Activated T-cell treated with anti-CD3 and anti-CD28 coated beads, Interleukin-2, amount 50 U/mL, for 1 hour (primary cell): ENCODE results near the gene CHORDC1.

Experiments
- DNase-seq: peaks from one replicate; pipeline ENCODE4 v3.0.0-alpha.2; 2020

The CHORDC1 gene

DNA sequence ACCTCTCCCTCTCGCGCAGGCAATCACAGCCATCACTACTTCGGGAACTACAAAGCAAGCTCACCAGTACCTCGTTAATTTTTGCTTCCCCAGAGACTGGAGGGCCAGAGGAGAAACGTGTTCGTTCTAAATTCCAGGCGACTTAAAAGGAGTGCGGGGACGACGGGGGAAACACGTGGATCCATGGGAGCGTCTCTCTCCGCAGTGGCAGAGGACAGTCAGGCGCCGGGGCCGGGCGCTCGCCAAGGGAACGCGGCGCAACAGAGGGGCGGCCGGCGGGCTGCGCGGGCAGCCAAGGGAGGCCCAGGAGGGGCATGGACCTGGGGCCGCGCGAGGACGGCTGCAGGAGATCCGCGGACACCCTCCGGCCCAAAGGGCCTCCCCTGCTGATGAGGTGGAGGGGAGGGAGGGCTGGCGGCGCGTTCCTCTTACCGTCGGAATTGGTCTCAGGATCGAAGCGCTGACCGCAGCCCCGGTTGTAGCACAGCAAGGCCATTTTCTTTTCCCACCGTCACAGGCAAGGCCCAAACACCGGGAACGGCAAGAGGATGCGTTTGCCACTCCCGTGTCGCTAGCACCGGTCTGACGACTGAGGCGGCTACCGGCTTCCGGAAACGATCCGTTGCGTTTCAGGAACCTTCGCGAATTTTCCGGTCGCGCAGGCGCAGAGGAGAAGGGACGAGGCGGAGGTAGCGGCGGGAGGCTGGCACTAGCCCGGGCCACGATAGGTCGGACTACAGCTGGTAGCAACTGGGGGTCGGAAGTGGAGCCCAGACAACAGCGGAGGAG, at the start of gene CHORDC1:
Gene CHORDC1 (minus strand): TSS at position 591 of the 789 bp plus-strand sequence. CDS start 95 bp downstream, at position 496.
- DNase-seq, result peak; percentile 91

DNA sequence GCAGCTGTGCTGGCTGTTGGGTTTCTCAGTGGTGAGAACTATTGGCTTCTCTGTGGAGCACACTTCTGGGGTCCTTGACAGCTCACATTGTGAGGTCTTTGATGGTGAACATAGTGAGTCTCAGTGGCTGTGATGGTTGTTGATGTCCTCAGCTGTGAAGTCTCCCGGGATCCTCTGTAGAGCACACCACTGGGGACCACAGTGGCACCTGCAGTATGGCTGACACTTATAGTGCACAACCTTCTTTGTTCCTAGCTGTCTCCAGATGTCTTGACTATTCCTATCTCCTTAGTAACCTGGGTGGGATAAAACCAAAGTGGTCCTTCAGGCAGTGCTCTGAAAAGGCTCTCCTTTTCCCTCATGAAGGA, 34.3 kb upstream of the CHORDC1 start:
- DNase-seq, result no peak

DNA sequence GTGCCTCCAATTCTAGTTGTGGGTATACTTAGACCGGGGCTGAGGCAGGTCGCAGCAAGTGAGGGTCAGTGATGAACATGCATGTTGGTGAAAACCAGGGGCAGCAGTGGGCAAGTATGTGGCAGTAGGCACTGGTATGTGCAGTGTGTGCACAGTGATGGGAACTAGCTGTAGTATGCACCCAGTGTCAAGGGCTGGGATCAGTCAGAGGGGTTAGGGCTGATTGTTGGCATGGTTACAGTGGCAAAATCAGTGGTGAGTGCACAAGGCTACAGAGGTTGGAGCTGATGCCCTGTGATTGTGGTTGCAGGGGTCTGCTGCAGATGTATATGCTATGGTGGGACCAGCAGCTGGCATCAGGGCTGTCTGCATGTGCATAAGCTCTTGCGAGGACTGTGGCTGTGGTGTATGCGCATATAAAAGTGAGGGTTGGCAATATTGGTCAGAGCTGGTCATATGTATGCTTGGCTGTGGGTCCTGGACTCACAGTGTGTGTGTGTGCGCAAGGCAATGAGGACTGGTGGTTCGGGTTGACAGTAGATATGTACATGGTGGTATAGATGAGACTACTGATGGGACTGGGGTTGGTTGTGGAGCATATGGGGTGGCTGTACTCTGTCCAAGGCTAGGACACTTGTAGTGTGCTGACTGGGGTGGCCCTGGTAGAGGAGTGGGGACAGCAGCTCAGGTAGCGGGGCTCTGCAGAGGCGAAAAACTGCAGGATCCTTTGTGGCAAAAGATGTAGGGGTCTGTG, 33.7 kb upstream of the CHORDC1 start:
- DNase-seq, result no peak

DNA sequence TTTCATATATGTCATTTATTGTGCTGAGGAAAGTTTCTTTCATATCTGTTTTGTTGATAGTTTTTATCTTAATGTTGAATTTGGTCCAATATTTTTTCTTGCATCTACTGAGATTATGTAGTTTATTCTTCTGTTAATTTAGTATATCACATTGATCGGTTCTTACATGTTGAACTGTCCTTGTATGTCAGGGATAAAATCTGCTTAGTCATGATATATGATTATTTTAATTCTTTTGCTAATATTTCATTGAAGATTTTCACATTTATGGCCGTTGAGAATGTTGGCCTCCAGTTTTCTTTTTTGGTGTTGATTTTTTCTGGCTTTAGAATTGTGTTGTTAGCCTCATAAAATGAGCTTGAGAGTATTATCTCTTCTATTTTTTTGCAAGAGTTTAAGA, 31.2 kb upstream of the CHORDC1 start:
- no peak for DNase-seq

DNA sequence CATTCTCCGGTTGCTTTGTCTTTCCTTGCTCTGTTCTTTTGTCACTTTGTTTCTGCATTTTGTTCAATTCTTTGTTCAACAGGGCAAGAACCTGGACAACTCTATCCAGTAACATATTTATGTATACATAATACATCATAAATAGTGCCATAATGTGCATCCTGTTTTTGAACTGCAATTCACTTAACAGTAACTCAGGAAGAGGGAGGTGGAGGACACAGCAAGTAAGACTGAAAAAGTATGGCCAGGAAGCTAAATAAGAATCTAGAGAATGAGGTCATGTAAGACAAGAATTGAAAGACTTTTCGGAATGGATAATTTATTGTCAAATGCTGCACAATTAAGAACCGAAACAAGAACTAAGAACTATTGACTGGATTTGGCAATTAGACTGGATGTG, 29.2 kb upstream of the CHORDC1 start:
- DNase-seq, result no peak

DNA sequence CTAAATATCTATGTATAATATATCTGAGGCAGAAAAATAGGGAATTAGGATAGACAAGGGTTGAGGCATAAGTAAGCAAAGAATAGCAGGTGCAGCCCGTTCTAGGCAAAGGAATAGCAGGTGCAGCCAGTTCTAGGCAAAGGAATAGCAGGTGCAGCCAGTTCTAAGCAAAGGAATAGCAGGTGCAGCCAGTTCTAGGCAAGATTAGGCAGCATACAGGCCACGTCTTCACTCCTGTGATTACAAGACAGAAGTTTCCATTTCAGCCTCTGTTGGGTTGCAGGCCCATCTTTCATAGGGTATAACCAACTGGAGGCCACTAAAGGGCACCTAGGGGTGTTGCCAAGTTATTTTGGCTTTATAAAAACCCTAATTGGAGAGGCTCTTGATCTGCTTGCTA, 28.8 kb upstream of the CHORDC1 start:
- DNase-seq, result no peak

DNA sequence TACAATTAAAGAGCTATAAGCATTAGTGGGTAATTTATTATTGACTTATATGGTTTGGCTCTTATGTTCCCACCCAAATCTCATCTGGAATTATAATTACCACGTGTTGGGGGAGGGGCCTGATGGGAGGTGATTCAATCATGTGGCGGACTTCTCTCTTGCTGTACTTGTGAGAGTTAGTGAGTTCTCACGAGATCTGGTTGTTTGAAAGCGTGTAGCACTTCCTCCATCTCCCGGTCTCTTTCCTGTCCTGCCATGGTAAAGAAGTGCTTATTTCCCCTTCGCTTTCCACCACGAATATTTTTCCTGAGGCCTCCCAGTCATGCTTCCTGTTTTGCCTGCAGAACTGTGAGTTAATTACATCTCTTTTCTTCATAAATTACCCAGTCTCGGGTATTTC, 28.1 kb upstream of the CHORDC1 start:
- no peak for DNase-seq

DNA sequence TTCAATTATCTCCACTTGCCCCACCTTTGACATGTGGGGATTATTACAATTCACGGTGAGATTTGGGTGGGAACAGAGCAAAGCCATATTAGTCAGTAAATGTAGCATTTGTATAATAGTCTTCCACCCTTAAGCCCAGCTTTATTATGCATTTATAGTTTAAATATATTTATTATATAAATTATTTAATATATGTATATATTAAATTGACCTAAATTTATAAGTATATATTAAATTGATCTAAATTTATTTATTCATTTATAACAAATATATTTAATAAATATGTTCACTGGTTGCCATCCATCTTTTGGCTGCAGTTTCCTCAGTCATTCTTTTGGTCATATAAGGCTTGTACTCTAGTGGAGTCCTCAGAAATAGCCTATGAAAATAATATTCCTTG, 23.6 kb upstream of the CHORDC1 start:
- no peak for DNase-seq

DNA sequence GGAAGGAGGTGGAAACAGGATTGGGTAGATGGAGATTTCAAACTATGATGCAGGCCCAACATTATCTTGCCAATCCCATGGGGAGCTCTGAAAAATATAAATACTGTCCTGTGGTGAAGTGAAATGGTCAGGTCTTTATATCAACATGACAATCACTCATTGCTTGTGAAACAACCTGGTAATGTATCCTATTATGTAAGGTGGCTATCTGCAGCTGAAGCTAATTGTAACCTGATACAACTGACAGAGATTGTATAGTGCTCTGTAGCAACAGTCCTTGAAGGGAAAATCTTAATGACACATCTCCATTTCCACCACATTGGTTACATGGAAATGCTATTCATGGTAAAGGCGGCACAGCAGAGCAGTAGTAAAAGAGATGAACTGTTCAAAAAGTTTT, 20.7 kb upstream of the CHORDC1 start:
- DNase-seq, result no peak

DNA sequence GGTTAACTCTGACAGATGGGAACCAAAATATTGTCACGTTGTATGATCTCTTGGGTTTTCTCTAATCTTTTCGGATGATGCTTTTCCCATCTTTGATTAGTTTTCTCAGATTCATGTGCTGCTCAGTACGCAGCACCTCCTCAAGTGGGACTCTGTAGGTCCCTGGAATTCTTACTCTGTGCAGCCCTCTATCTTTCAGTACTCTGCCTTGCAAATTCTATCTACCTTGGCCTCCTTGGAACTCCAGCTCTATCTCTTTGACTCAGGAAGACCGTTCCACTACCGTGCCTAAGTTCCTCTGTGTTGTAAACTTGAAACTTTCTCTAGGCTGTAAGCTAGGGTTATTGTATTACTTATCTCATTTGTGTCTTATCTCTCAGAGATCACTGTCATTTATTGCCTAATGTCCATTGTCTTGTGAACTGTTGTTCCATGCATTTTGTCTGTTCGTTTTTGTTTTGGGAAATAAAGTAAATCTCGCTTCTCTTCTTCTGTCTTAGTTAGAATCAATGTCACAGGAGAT, 20.1 kb upstream of the CHORDC1 start:
- DNase-seq, result no peak

DNA sequence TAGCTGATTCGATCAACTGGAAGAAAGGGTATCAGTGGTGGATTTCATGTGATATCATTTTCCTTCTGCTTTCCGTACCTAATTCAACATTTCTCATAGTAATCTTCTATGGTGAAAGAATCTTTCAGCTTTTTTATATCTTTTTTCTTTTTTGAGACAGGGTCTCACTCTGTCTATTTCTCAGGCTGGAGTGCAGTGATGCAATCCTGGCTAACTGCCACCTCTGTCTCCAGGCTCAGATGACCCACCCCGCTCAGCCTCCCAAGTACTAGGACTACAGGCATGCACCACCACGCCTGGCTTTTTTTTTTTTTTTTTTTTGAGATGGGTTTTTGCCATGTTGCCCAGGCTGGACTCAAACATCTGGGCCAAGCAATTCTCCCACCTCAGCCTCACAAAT, 18.6 kb upstream of the CHORDC1 start:
- DNase-seq, result no peak

DNA sequence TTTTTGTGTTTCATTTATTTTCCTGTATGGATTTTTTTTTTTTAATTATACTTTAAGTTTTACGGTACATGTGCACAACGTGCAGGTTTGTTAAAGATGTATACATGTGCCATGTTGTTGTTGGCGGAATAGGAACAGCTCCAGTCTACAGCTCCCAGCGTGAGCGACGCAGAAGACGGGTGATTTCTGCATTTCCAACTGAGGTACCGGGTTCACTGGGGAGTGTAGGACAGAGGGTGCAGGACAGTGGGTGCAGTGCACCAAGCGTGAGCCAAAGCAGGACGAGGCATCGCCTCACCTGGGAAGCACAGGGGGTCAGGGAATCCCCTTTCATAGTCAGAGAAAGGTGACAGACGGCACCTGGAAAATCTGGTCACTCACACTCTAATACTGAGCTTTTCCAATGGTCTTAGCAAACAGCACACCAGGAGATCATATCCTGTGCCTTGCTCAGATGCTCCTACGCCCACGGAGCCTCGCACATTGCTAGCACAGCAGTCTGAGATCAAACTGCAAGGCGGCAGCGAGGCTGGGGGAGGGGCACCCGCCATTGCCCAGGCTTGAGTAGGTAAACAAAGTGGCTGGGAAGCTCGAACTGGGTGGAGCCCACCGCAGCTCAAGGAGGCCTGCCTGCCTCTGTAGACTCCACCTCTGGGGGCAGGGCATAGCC, 17.3 kb upstream of the CHORDC1 start:
- DNase-seq, result peak; percentile 45

DNA sequence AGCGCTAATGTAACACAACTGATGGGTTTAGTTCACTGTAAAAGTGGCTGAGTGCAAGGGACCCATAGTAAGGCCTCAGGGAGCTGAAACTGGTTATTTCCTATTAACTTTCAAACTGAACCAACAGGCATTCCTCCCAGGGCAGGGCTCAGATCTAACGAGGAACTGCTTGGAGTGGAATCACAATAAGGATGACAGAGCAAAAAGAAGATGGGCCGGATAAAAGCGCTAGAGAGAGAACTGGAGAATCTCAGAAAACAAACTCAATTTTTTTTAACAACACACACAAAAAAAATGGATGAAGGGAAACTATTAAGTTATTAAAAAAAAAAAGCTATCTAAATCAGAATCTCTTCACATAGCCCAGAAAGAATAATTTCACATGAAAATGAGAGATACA, 14.2 kb upstream of the CHORDC1 start:
- no peak for DNase-seq

DNA sequence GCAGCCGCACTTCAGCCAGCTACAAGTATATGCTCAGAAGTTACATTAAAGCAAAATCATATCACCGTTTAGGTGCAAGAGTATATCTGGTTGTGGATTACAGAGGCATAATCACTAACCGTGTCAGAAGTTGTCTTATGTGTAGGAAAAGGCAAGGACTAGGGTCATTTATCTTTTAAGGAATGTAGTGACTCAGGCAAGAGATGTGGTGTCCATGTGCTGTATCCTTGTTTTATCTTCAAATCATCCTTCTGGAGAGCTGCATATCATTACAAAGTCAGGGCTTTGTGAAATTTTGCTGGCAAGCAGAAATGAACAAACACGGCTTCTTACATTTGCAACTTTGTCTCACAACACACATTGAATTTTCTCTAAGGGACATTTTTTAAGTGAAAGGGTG, 12.7 kb upstream of the CHORDC1 start:
- DNase-seq, result no peak

DNA sequence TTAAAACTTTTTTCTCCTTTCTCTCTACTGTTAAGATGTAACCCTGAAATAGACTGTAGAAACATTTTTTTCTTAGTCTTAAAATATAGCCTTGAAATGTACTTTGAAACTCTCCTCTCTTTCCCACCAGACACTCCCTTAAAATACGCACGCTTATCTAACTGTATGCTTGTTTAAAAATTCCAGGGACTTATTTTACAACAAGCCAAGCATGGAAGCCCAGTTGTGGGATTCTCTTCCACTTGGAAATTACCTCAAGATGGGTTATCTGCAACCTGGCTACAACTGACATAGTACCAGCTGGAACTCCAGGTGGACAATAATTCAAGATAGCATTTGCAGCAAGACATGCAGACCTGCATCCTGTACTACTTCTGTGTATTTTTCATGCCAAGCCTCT, 12.1 kb upstream of the CHORDC1 start:
- no peak for DNase-seq

DNA sequence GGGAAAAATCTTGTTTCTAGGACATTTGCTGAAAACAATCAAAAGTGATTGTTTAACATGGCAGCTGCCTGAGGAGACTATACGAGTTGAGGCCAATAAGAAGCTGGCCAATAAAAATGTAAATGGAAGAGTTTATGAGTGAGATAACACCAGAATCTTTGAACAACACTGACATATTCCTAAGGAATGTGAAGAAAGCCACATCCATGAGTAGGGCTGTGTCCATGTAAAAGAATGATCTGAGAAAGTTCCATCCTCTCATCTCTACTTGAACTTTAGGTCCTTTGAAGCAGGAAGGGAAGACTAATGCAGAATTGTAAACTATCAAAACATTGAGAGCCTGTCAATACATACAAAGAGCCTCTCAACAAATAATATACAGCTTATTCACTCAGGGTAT, 6.9 kb upstream of the CHORDC1 start:
- DNase-seq, result no peak

DNA sequence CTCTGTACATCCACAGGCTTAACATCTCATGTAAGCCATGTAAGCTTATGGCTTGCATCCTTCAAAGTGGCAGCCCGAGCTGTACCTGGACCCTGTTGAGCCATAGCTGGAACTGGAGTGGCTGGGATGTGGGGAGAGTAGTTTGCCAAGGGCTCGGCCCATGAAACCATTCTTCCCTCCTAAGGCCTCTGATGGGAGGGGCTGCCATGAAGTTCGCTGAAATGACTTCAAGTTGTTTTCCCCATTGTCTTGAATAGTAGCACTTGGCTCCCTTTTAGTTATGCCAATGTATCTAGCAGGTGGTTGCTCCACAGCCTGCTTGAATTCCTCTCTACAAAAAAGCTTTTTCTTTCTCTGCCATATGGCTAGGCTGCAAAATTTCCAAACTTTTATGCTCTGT, 5.2 kb upstream of the CHORDC1 start:
- no peak for DNase-seq

DNA sequence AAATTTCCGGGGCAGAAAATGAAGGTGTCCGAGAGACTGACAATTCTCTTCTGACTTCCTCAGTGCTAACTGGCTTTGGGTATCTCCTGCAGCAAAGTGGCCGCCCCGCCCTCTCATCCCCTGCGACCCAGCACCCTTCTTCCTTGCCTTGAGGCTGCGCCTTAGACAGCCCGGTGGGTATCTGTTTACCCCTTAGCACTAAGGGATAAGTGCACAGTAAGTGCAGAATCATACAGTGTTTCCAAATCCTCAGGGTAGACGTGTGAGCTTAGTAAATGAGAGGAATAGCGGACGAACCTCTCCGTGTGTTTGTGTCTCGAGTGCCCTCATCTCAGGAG, 368 bp upstream of the CHORDC1 start:
- no peak for DNase-seq

DNA sequence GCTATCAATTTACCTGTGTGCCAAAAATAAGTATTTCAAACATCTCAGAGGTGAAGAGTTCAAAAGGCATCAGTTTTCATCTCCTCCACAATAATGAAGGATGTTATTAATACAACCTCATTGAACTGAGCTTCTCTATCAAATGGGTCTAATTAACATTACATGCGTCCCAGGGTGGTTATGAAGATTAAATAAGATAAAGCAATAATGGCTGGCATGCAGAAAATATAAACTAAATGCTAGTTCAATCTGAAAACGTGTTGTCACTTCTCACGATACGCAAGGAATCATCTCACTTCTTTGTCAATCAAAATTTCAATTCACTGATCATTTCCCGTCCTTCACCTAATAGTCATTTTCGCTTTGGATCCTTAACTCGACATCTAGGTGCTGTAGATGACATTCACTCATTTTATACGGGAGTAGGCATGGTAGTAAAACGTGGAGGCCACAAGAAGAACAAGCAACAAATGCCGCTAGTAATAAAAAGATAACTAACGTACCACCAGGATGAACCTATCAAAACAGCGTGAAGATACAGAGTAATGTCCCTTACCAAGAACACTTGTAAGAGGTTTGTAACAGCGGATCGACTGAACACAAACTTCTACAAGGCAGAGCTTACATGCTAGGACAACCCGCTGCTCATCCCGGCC, 918 bp downstream of the CHORDC1 start:
- no peak for DNase-seq

DNA sequence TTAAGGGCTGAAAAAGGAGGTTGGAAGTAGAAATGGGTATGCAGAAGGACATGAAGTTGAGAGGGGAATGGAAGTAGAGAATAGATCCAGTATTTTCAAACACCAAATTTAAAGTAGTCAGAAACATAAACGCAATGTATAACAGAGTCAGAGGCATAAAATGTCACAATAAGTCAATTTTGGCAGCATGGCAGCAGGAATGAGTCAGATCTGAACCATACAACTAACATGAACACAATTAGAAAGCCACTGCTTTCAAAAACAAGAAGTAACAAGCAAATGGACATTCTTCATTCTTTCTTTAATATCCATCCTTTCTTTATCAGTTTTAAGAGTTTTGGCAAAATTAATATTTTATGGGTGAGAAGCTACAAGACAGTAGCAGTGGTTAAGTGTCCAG, 2.5 kb downstream of the CHORDC1 start:
- DNase-seq, result no peak

DNA sequence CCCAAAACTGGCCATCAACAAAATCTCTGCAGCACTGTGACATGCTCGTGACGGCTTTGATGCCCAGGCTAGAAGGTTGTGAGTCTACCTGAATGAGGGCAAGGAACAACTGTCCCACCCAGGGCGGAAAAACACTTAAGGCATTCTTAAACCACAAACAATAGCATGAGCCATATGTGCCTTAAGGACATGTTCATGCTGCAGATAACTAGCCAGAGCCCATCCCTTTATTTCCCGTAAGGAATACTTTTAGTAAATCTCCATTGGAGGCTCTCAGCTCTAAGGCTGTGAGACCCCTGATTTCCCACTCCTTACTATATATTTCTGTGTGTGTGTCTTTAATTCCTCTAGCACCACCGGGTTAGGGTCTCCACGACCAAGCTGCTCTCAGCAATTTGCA, 3.4 kb downstream of the CHORDC1 start:
- DNase-seq, result no peak

DNA sequence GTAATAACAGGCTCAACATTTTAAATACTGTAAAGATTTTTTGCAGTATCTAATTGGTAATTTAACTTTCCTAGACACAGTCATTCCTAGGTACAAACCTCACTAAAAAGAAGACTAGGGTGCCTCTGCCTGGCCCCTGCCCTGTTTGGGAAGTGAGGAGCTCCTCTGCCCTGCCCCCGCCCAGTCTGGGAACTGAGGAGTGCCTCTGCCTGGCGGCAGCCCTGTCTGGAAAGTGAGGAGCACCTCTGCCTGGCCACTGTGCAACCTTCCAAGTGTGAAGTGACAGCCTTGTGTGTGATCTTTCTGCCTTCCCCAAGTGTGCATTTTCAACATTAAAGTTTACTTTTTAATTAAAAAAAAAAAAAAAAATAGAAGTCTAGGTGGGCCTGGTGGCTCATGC, 4.2 kb downstream of the CHORDC1 start:
- DNase-seq, result no peak

DNA sequence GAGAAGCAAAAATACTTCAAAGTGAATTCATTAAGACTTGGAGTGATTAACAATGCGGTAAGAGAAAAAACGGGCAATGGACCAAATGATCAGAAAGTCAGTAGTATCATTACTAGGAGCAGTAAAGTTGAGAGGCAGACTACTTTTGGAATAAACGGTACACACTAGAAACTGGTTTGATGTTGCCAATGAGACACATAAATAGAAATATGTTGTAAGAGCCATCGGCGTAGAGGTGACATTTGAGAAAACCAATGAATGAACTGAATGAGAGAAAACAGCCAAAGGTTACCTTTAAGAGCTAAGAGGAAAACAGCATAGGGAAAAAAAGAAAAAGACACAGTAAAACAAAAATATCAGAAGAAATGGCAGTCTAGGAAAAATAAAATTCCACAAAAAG, 6.2 kb downstream of the CHORDC1 start:
- DNase-seq, result no peak
